Measurements from ENCODE around the gene HCLS1. TPM values are rescaled to one million over a fixed set of nuclear protein-coding genes. Genes with fewer than 3 reads are reported as not detected.
"Not testable (repeated sequence)": the region's sequence is repeated elsewhere in the genome, so short reads cannot be mapped to it uniquely, and the experiment has no call there.

Gene HCLS1
- total RNA-seq, 1 donor from 2014 or later = 35.4 TPM

DNA sequence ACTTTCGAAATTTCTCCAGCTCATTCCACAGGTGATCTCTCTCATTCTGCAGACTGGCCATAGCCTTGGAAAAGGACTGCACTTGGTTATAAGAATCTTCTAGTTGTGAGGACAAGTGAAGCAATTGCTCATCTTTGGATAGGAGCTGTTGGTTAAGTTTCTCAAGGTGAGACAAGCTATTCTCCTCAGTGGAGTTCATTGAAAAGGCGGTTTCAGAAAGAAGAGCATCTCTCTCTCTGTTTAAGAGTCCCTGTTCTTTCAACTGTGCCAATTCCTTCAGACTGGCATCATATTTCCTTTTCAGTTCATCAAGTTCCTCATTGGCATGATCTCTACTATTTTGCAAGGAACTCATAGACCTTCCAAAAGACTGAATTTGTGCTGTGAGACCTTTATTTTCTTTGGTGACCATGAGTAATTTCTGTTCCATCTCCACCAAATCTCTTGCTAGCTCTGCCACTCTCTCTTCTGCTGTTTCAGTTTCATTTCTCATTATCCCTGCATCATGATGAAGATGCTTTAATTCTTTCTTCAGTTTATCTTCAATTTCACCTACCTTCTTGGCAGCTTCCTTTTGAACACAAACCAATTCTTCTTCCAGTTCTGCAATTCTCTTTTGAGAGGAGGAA is 30.2 kb upstream of the HCLS1 start:
- Histone ChIP-seq H3K4me3 (no peak overlapping the region), H3K36me3 (peaks cover 0 to 21% of the 10 kb centered on the region in 2 donors)
- intact Hi-C loops (cut with DNase I) = no loop called here

DNA sequence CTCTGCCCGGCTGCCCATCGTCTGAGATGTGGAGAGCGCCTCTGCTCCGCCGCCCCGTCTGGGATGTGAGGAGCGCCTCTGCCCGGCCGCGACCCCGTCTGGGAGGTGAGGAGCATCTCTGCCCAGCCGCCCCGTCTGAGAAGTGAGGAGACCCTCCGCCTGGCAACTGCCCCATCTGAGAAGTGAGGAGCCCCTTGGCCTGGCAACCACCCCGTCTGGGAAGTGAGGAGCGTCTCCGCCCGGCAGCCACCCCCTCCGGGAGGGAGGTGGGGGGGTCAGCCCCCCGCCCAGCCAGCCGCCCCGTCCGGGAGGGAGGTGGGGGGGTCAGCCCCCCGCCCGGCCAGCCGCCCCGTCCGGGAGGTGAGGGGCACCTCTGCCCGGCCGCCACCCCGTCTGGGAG is 28.0 kb upstream of the HCLS1 start:
- H3K4me1 ChIP-seq; intact Hi-C loops (cut with DNase I); H3K27me3 ChIP-seq; H3K4me3 ChIP-seq; H3K27ac ChIP-seq; H3K9me3 ChIP-seq; DNase-seq (ENCODE audit: extremely low spot score in 2 of 2): not testable (repeated sequence)
- peaks cover 0 to 20% of the 10 kb centered on the region in 2 donors for H3K36me3 ChIP-seq

More for the DNA sequence above, 30.2 kb upstream of the HCLS1 start:
- TF ChIP-seq, protein P1, sequence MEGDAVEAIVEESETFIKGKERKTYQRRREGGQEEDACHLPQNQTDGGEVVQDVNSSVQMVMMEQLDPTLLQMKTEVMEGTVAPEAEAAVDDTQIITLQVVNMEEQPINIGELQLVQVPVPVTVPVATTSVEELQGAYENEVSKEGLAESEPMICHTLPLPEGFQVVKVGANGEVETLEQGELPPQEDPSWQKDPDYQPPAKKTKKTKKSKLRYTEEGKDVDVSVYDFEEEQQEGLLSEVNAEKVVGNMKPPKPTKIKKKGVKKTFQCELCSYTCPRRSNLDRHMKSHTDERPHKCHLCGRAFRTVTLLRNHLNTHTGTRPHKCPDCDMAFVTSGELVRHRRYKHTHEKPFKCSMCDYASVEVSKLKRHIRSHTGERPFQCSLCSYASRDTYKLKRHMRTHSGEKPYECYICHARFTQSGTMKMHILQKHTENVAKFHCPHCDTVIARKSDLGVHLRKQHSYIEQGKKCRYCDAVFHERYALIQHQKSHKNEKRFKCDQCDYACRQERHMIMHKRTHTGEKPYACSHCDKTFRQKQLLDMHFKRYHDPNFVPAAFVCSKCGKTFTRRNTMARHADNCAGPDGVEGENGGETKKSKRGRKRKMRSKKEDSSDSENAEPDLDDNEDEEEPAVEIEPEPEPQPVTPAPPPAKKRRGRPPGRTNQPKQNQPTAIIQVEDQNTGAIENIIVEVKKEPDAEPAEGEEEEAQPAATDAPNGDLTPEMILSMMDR (IDR thresholded peaks at IDR 0.05) = no peak
- TF ChIP-seq POLR2AphosphoS5 (IDR thresholded peaks at IDR 0.05; ENCODE audit: insufficient read depth in 1 of 2, low read depth in 1 of 2) = no peak
- TF ChIP-seq POLR2A (IDR thresholded peaks at IDR 0.05) = no peak
- Histone ChIP-seq H3K27me3 (no peaks in the 10 kb centered on the region), H3K4me1 (no peaks in the 10 kb centered on the region), H3K9me3 (no peaks in the 10 kb centered on the region), H3K27ac (no peak overlapping the region)
- no peak for DNase-seq (ENCODE audit: extremely low spot score in 2 of 2)

DNA sequence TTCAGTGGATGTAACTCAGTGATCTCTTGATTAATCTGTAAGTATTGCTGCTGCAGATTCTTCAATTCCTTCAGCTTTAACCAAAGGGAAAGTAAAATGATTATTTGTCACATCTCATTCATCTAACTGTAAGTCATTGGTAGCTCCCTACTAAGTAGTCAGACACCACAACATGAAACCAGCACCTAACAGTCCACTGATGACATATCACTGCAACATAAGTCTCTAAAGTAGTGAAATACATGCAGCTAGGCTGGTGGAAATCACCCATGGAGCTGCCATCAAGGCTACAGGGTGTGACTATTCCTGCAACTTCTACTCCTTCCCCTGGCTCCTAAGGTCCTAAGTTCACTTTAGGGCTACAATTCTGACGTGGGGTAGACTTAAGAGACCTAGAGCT is 21.1 kb upstream of the HCLS1 start:
- Histone ChIP-seq H3K36me3 (peaks cover 0 to 35% of the 10 kb centered on the region in 2 donors), H3K27me3 (no peaks in the 10 kb centered on the region), H3K4me1 (no peaks in the 10 kb centered on the region), H3K9me3 (no peaks in the 10 kb centered on the region), H3K4me3 (no peak overlapping the region), H3K27ac (no peak overlapping the region)
- TF ChIP-seq, protein P1 (IDR thresholded peaks at IDR 0.05) = no peak
- no peak for TF ChIP-seq POLR2AphosphoS5 (IDR thresholded peaks at IDR 0.05; ENCODE audit: insufficient read depth in 1 of 2, low read depth in 1 of 2)
- TF ChIP-seq POLR2A (IDR thresholded peaks at IDR 0.05) = no peak
- intact Hi-C loops (cut with DNase I) = no loop called here
- DNase-seq (ENCODE audit: extremely low spot score in 2 of 2) = no peak

DNA sequence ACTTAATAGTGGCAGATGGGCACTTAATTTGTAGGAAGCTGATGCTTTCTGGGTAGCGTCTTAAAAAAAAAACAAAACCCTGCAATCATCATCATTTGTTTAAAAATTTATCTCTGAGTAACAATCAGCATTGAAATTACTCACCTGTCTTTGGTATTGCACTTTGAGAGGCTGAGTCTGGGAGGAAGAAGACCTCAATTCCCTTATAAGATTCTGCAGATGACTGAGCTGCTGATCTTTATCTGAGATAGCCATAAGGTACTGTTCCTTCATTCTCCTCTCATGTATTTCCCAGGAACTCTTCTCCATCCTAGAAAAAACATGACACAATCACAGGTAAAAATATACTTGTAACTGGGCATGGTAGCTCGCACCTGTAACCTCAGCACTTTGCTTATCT is 16.4 kb upstream of the HCLS1 start:
- peaks cover 0 to 70% of the 10 kb centered on the region in 2 donors for H3K36me3 ChIP-seq
- TF ChIP-seq, protein P1 (IDR thresholded peaks at IDR 0.05) = no peak
- no peak for TF ChIP-seq POLR2A (IDR thresholded peaks at IDR 0.05)
- H3K9me3 ChIP-seq = no peaks in the 10 kb centered on the region
- no peaks in the 10 kb centered on the region for H3K4me1 ChIP-seq
- H3K4me3 ChIP-seq = no peak overlapping the region
- no peaks in the 10 kb centered on the region for H3K27me3 ChIP-seq
- intact Hi-C loops (cut with DNase I) = no loop called here
- H3K27ac ChIP-seq = no peak overlapping the region
- no peak for DNase-seq (ENCODE audit: extremely low spot score in 2 of 2)

DNA sequence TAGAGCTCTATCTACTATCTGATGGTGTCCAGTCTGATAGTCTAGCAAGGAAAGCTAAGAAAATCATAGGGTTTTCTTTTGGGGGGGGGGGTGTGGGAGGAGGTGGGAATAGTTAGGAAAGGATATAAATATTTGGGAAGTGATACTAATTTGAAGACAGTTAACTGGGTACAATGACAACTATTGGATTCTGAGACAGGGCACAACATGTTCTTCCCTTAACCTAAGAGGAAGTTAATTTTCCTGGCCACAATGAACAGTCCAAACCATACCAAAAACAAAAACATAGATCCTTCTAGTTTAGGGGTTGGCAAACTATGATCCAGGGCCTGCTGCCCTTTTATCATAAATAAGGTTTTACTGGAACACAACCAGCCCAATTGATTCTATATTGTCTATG is 10.0 kb upstream of the HCLS1 start:
- intact Hi-C loops (cut with DNase I) = no loop called here
- TF ChIP-seq, protein P1 (IDR thresholded peaks at IDR 0.05) = no peak
- TF ChIP-seq POLR2A (IDR thresholded peaks at IDR 0.05) = no peak
- DNase-seq (ENCODE audit: extremely low spot score in 2 of 2) = no peak
- no peak overlapping the region for H3K27ac ChIP-seq
- H3K4me3 ChIP-seq = no peak overlapping the region
- H3K27me3 ChIP-seq = no peaks in the 10 kb centered on the region
- peaks cover 0 to 67% of the 10 kb centered on the region in 2 donors for H3K36me3 ChIP-seq
- H3K9me3 ChIP-seq = no peaks in the 10 kb centered on the region
- H3K4me1 ChIP-seq = no peaks in the 10 kb centered on the region
